ENCODE measurements around the gene CCER1.
"Not testable (repeated sequence)": the region's sequence is repeated elsewhere in the genome, so short reads cannot be mapped to it uniquely, and the experiment has no call there.

CCER1 gene

GRCh38 chr12:90990611-90991010, 35.6 kb upstream of the CCER1 start:
- CTCF ChIA-PET, result no interaction called here
- 60% methylated on average over 1 of the region's 3 CpGs for WGBS (ENCODE audit: insufficient coverage)
- no peak overlapping the region for H3K27ac ChIP-seq (ENCODE audit: insufficient read depth in 1 of 2, low read depth in 1 of 2, low read length in 2 of 2, poor library complexity in 1 of 2, severe bottlenecking in 2 of 2)
- no peaks in the 10 kb centered on the region for H3K36me3 ChIP-seq (ENCODE audit: control insufficient read depth in 4 of 4, insufficient read depth in 4 of 4, low read length in 3 of 4)
- H3K9me3 ChIP-seq (ENCODE audit: control extremely low read depth in 1 of 5, control insufficient read depth in 4 of 5, insufficient read depth in 2 of 5, low read depth in 1 of 5, low read length in 4 of 5), result no peaks in the 10 kb centered on the region
- POLR2A ChIA-PET, result no interaction called here
- DNase-seq, result no peak
- no peak overlapping the region for H3K4me3 ChIP-seq (ENCODE audit: control insufficient read depth in 1 of 7, extremely low read depth in 1 of 7, insufficient read depth in 4 of 7, low read depth in 2 of 7, low read length in 6 of 7)
- H3K4me1 ChIP-seq (ENCODE audit: control extremely low read depth in 1 of 4, control insufficient read depth in 4 of 4, insufficient read depth in 4 of 4, low read length in 3 of 4), result no peaks in the 10 kb centered on the region
- H3K27me3 ChIP-seq (replicated peaks in 2 of 5; ENCODE audit: control insufficient read depth in 4 of 5, insufficient read depth in 5 of 5, low read length in 4 of 5), result no peaks in the 10 kb centered on the region

- Histone ChIP-seq H3K27ac (ENCODE audit: insufficient read depth in 1 of 2, low read depth in 1 of 2, low read length in 2 of 2, poor library complexity in 1 of 2, severe bottlenecking in 2 of 2) (no peak overlapping the region), H3K9me3 (ENCODE audit: control extremely low read depth in 1 of 5, control insufficient read depth in 4 of 5, insufficient read depth in 2 of 5, low read depth in 1 of 5, low read length in 4 of 5) (no peaks in the 10 kb centered on the region), H3K4me3 (ENCODE audit: control insufficient read depth in 1 of 7, extremely low read depth in 1 of 7, insufficient read depth in 4 of 7, low read depth in 2 of 7, low read length in 6 of 7) (no peak overlapping the region), H3K36me3 (ENCODE audit: control insufficient read depth in 4 of 4, insufficient read depth in 4 of 4, low read length in 3 of 4) (no peaks in the 10 kb centered on the region), H3K27me3 (replicated peaks in 2 of 5; ENCODE audit: control insufficient read depth in 4 of 5, insufficient read depth in 5 of 5, low read length in 4 of 5) (no peaks in the 10 kb centered on the region), H3K4me1 (ENCODE audit: control extremely low read depth in 1 of 4, control insufficient read depth in 4 of 4, insufficient read depth in 4 of 4, low read length in 3 of 4) (no peaks in the 10 kb centered on the region)
- CTCF ChIA-PET, result no interaction called here
- POLR2A ChIA-PET, result no interaction called here
- WGBS (ENCODE audit: insufficient coverage), result 100% methylated on average over 1 of the region's 1 CpG
- no peak for DNase-seq
Observed at GRCh38 chr12:90989686-90990111, 34.7 kb upstream of the CCER1 start.

GRCh38 chr12:90987520-90987919, 32.5 kb upstream of the CCER1 start:
- DNase-seq, result no peak
- Histone ChIP-seq H3K4me1 (ENCODE audit: control extremely low read depth in 1 of 4, control insufficient read depth in 4 of 4, insufficient read depth in 4 of 4, low read length in 3 of 4) (no peaks in the 10 kb centered on the region), H3K27me3 (replicated peaks in 2 of 5; ENCODE audit: control insufficient read depth in 4 of 5, insufficient read depth in 5 of 5, low read length in 4 of 5) (no peaks in the 10 kb centered on the region), H3K9me3 (ENCODE audit: control extremely low read depth in 1 of 5, control insufficient read depth in 4 of 5, insufficient read depth in 2 of 5, low read depth in 1 of 5, low read length in 4 of 5) (no peaks in the 10 kb centered on the region), H3K36me3 (ENCODE audit: control insufficient read depth in 4 of 4, insufficient read depth in 4 of 4, low read length in 3 of 4) (no peaks in the 10 kb centered on the region), H3K4me3 (ENCODE audit: control insufficient read depth in 1 of 7, extremely low read depth in 1 of 7, insufficient read depth in 4 of 7, low read depth in 2 of 7, low read length in 6 of 7) (no peak overlapping the region), H3K27ac (ENCODE audit: insufficient read depth in 1 of 2, low read depth in 1 of 2, low read length in 2 of 2, poor library complexity in 1 of 2, severe bottlenecking in 2 of 2) (no peak overlapping the region)
- ChIA-PET CTCF (interaction anchor here (1.4 to 2.6 kb wide), 3 partner anchors 10 to 343 kb away, joined by 3 to 12 read pairs (median 10); no protein-coding TSS in a partner anchor), POLR2A (no interaction called here)
- WGBS (ENCODE audit: insufficient coverage), result no CpG with 5 or more reads among the region's 1 CpG

- Histone ChIP-seq H3K27ac (ENCODE audit: insufficient read depth in 1 of 2, low read depth in 1 of 2, low read length in 2 of 2, poor library complexity in 1 of 2, severe bottlenecking in 2 of 2) (no peak overlapping the region), H3K36me3 (ENCODE audit: control insufficient read depth in 4 of 4, insufficient read depth in 4 of 4, low read length in 3 of 4) (no peaks in the 10 kb centered on the region), H3K4me3 (ENCODE audit: control insufficient read depth in 1 of 7, extremely low read depth in 1 of 7, insufficient read depth in 4 of 7, low read depth in 2 of 7, low read length in 6 of 7) (no peak overlapping the region), H3K9me3 (ENCODE audit: control extremely low read depth in 1 of 5, control insufficient read depth in 4 of 5, insufficient read depth in 2 of 5, low read depth in 1 of 5, low read length in 4 of 5) (no peaks in the 10 kb centered on the region), H3K27me3 (replicated peaks in 2 of 5; ENCODE audit: control insufficient read depth in 4 of 5, insufficient read depth in 5 of 5, low read length in 4 of 5) (no peaks in the 10 kb centered on the region), H3K4me1 (ENCODE audit: control extremely low read depth in 1 of 4, control insufficient read depth in 4 of 4, insufficient read depth in 4 of 4, low read length in 3 of 4) (no peaks in the 10 kb centered on the region)
- no peak for DNase-seq
- CTCF ChIA-PET, result interaction anchor here (0.6 to 2.6 kb wide), 4 partner anchors 9 to 343 kb away, joined by 3 to 12 read pairs (median 6); no protein-coding TSS in a partner anchor
- WGBS (ENCODE audit: insufficient coverage), result no CpG with 5 or more reads among the region's 1 CpG
- POLR2A ChIA-PET, result no interaction called here
Observed at GRCh38 chr12:90987101-90987500, 32.1 kb upstream of the CCER1 start.

- POLR2A ChIA-PET; H3K36me3 ChIP-seq (ENCODE audit: control insufficient read depth in 4 of 4, insufficient read depth in 4 of 4, low read length in 3 of 4); H3K4me1 ChIP-seq (ENCODE audit: control extremely low read depth in 1 of 4, control insufficient read depth in 4 of 4, insufficient read depth in 4 of 4, low read length in 3 of 4); H3K4me3 ChIP-seq (ENCODE audit: control insufficient read depth in 1 of 7, extremely low read depth in 1 of 7, insufficient read depth in 4 of 7, low read depth in 2 of 7, low read length in 6 of 7); H3K9me3 ChIP-seq (ENCODE audit: control extremely low read depth in 1 of 5, control insufficient read depth in 4 of 5, insufficient read depth in 2 of 5, low read depth in 1 of 5, low read length in 4 of 5); H3K27ac ChIP-seq (ENCODE audit: insufficient read depth in 1 of 2, low read depth in 1 of 2, low read length in 2 of 2, poor library complexity in 1 of 2, severe bottlenecking in 2 of 2); H3K27me3 ChIP-seq (replicated peaks in 2 of 5; ENCODE audit: control insufficient read depth in 4 of 5, insufficient read depth in 5 of 5, low read length in 4 of 5); DNase-seq: not testable (repeated sequence)
- CTCF ChIA-PET, result interaction anchor here (1.4 kb wide), 1 partner anchor 21 kb away, joined by 3 read pairs; no protein-coding TSS in a partner anchor
- WGBS (ENCODE audit: insufficient coverage), result 100% methylated on average over 3 of the region's 3 CpGs
Observed at GRCh38 chr12:90985331-90985730, 30.4 kb upstream of the CCER1 start.

- POLR2A ChIA-PET, result no interaction called here
- CTCF ChIA-PET, result interaction anchor here (1.0 to 1.1 kb wide), 2 partner anchors 9 to 45 kb away, joined by 3 read pairs; no protein-coding TSS in a partner anchor
- no peak overlapping the region for H3K4me3 ChIP-seq (ENCODE audit: control insufficient read depth in 1 of 7, extremely low read depth in 1 of 7, insufficient read depth in 4 of 7, low read depth in 2 of 7, low read length in 6 of 7)
Observed at GRCh38 chr12:90984114-90984513, 29.1 kb upstream of the CCER1 start.

GRCh38 chr12:90982170-90982569, 27.2 kb upstream of the CCER1 start:
- no peak for DNase-seq
- no peak overlapping the region for H3K4me3 ChIP-seq (ENCODE audit: control insufficient read depth in 1 of 7, extremely low read depth in 1 of 7, insufficient read depth in 4 of 7, low read depth in 2 of 7, low read length in 6 of 7)
- H3K27ac ChIP-seq (ENCODE audit: insufficient read depth in 1 of 2, low read depth in 1 of 2, low read length in 2 of 2, poor library complexity in 1 of 2, severe bottlenecking in 2 of 2), result no peak overlapping the region
- WGBS (ENCODE audit: insufficient coverage), result no CpG with 5 or more reads among the region's 1 CpG
- no peaks in the 10 kb centered on the region for H3K4me1 ChIP-seq (ENCODE audit: control extremely low read depth in 1 of 4, control insufficient read depth in 4 of 4, insufficient read depth in 4 of 4, low read length in 3 of 4)
- H3K9me3 ChIP-seq (ENCODE audit: control extremely low read depth in 1 of 5, control insufficient read depth in 4 of 5, insufficient read depth in 2 of 5, low read depth in 1 of 5, low read length in 4 of 5), result no peaks in the 10 kb centered on the region
- CTCF ChIA-PET, result interaction anchor here (0.9 to 1.4 kb wide), 2 partner anchors 127 to 131 kb away, joined by 3 to 12 read pairs; no protein-coding TSS in a partner anchor
- POLR2A ChIA-PET, result no interaction called here
- H3K36me3 ChIP-seq (ENCODE audit: control insufficient read depth in 4 of 4, insufficient read depth in 4 of 4, low read length in 3 of 4), result no peaks in the 10 kb centered on the region
- H3K27me3 ChIP-seq (replicated peaks in 2 of 5; ENCODE audit: control insufficient read depth in 4 of 5, insufficient read depth in 5 of 5, low read length in 4 of 5), result no peaks in the 10 kb centered on the region

More at GRCh38 chr12:90984114-90984513, 29.1 kb upstream of the CCER1 start:
- Histone ChIP-seq H3K27ac (ENCODE audit: insufficient read depth in 1 of 2, low read depth in 1 of 2, low read length in 2 of 2, poor library complexity in 1 of 2, severe bottlenecking in 2 of 2) (no peak overlapping the region), H3K36me3 (ENCODE audit: control insufficient read depth in 4 of 4, insufficient read depth in 4 of 4, low read length in 3 of 4) (no peaks in the 10 kb centered on the region), H3K27me3 (replicated peaks in 2 of 5; ENCODE audit: control insufficient read depth in 4 of 5, insufficient read depth in 5 of 5, low read length in 4 of 5) (no peaks in the 10 kb centered on the region), H3K9me3 (ENCODE audit: control extremely low read depth in 1 of 5, control insufficient read depth in 4 of 5, insufficient read depth in 2 of 5, low read depth in 1 of 5, low read length in 4 of 5) (no peaks in the 10 kb centered on the region), H3K4me1 (ENCODE audit: control extremely low read depth in 1 of 4, control insufficient read depth in 4 of 4, insufficient read depth in 4 of 4, low read length in 3 of 4) (no peaks in the 10 kb centered on the region)
- no peak for DNase-seq
- WGBS (ENCODE audit: insufficient coverage), result 93% methylated on average over 2 of the region's 3 CpGs

Data from common myeloid progenitor, CD34-positive (primary cell).